Endothelial cell of umbilical vein (primary cell): Measurements from ENCODE around the gene DESI1. TPM values are rescaled to one million over a fixed set of nuclear protein-coding genes. Genes with fewer than 3 reads are reported as not detected.

ENCODE experiments used
- BruUV-seq: library from RNA; stranded (reverse); fragments of 400-500 nt; replicated peaks from 2 replicates; lab custom pipeline; 2021; lab: Mats Ljungman, UMichigan
- CTCF ChIA-PET: fragments of 300-600, 350-600 bp; sonication (Branson Sonifier 250); formaldehyde crosslinking; loops from one replicate; lab custom pipeline; 2021; ENCODE audit warnings: antibody characterized with exemption, inconsistent platforms; lab: Charles Lee
- POLR2A ChIA-PET: fragments of 300-600, 350-600 bp; sonication (Branson Sonifier 250); formaldehyde crosslinking; loops from one replicate; lab custom pipeline; 2021; ENCODE audit warnings: antibody characterized with exemption, inconsistent platforms; lab: Charles Lee
- DNase-seq: peaks from one replicate; pipeline ENCODE4 v3.0.0-alpha.2; 2011; ENCODE audit warnings: low read depth, low spot score
- FAIRE-seq: peaks from 2 replicates; lab custom pipeline; 2011; peaks lifted over from hg19 to GRCh38; lab: Jason Lieb, UNC
- H2AFZ ChIP-seq: 2 replicates; pipeline ENCODE4 v1.6.0; 2012; ENCODE audit warnings: low read depth, low read length, control low read depth, inconsistent platforms
- H3K27ac ChIP-seq: 2 replicates; pipeline ENCODE4 v1.5.1; 2011; ENCODE audit warnings: low read depth, mild to moderate bottlenecking, control low read depth, low read length, moderate library complexity; ENCODE audit not compliant: insufficient read depth
- H3K27me3 ChIP-seq, 2 experiments: 2 replicates each; pipeline versions ENCODE4 v1.6.0 to v1.6.1; 2011; ENCODE audit warnings: low read length in 2 of 2, mixed read lengths in 1 of 2; ENCODE audit not compliant: control insufficient read depth in 2 of 2, insufficient read depth in 2 of 2
- H3K36me3 ChIP-seq, 2 experiments: 2 replicates in 1 of 2; 3 replicates in 1 of 2; pipeline ENCODE4 v1.5.1; 2011; ENCODE audit warnings: low read length in 2 of 2, mild to moderate bottlenecking in 1 of 2, moderate library complexity in 1 of 2; ENCODE audit not compliant: control insufficient read depth in 2 of 2, insufficient read depth in 2 of 2; ENCODE audit errors: extremely low read depth in 1 of 2
- H3K4me1 ChIP-seq: 3 replicates; pipeline ENCODE4 v1.5.1; 2011; ENCODE audit warnings: mild to moderate bottlenecking, low read length; ENCODE audit not compliant: control insufficient read depth, insufficient read depth; ENCODE audit errors: extremely low read depth
- H3K4me2 ChIP-seq: 2 replicates; pipeline ENCODE4 v1.6.1; 2011; ENCODE audit warnings: low read length, control low read depth, mixed read lengths; ENCODE audit not compliant: insufficient read depth
- H3K4me3 ChIP-seq, 3 experiments: fragments of 200-600 bp in 1 of 3; sonication (generic), shearing (Covaris generic) in 1 of 3; replicated peaks in 1 of 3; 2 replicates each; pipeline ENCODE4 v1.5.1; 2011 to 2016; ENCODE audit warnings: control low read depth in 3 of 3, low read length in 3 of 3, mild to moderate bottlenecking in 2 of 3, inconsistent platforms in 1 of 3, low read depth in 1 of 3, moderate library complexity in 1 of 3; ENCODE audit not compliant: insufficient read depth in 1 of 3
- H3K79me2 ChIP-seq: 2 replicates; pipeline ENCODE4 v1.6.0; 2012; ENCODE audit warnings: low read length, inconsistent platforms; ENCODE audit not compliant: control insufficient read depth, insufficient read depth
- H3K9ac ChIP-seq: replicated peaks from 2 replicates; pipeline ENCODE3; 2011; ENCODE audit warnings: low read length, control low read depth; ENCODE audit not compliant: insufficient read depth; ENCODE audit errors: extremely low read depth
- H3K9me1 ChIP-seq: replicated peaks from 3 replicates; pipeline ENCODE4 v1.6.0; 2011; ENCODE audit warnings: mild to moderate bottlenecking, low read length; ENCODE audit not compliant: control insufficient read depth, insufficient read depth; ENCODE audit errors: extremely low read depth
- H3K9me3 ChIP-seq: replicated peaks from 2 replicates; pipeline ENCODE4 v1.5.1; 2012; ENCODE audit warnings: low read length, inconsistent platforms; ENCODE audit not compliant: control insufficient read depth, insufficient read depth
- H4K20me1 ChIP-seq: replicated peaks from 2 replicates; pipeline ENCODE3; 2011; ENCODE audit warnings: mild to moderate bottlenecking, low read length; ENCODE audit not compliant: control insufficient read depth, insufficient read depth; ENCODE audit errors: extremely low read depth
- EZH2 ChIP-seq: IDR thresholded peaks from 2 replicates; pipeline ENCODE4 v1.6.1; 2012; ENCODE audit warnings: borderline replicate concordance, low read depth, mild to moderate bottlenecking, moderate library complexity, low read length, inconsistent platforms; ENCODE audit not compliant: severe bottlenecking
- FOS ChIP-seq: IDR thresholded peaks from 2 replicates; pipeline ENCODE4 v1.6.1; 2011; ENCODE audit warnings: mild to moderate bottlenecking, low read length, moderate library complexity, borderline replicate concordance; ENCODE audit not compliant: insufficient read depth
- GATA2 ChIP-seq: IDR thresholded peaks from 2 replicates; pipeline ENCODE4 v1.7.0; 2011; ENCODE audit warnings: low read depth, mild to moderate bottlenecking, moderate library complexity, mixed read lengths, low read length; ENCODE audit not compliant: insufficient read length, insufficient read depth
- JUN ChIP-seq: IDR thresholded peaks from 2 replicates; pipeline ENCODE4 v1.6.1; 2011; ENCODE audit warnings: borderline replicate concordance, low read depth; ENCODE audit not compliant: insufficient read length, insufficient read depth
- MYC ChIP-seq: IDR thresholded peaks from one replicate; pipeline ENCODE4 v1.6.1; 2011; ENCODE audit warnings: mild to moderate bottlenecking, low read depth, low read length
- POLR2A ChIP-seq: IDR thresholded peaks from 2 replicates; pipeline ENCODE4 v1.6.1; 2012; ENCODE audit warnings: low read depth, mild to moderate bottlenecking, control low read depth, low read length
- POLR2AphosphoS5 ChIP-seq: IDR thresholded peaks from 2 replicates; pipeline ENCODE4 v1.6.1; 2012; ENCODE audit warnings: low read depth, mild to moderate bottlenecking, control low read depth, low read length, moderate library complexity; ENCODE audit not compliant: insufficient read depth
- dilution Hi-C: fragments of 300-500 bp; cut with MboI; formaldehyde crosslinking; loops from one replicate; pipeline ENCODE4 v1.15.0; 2019; ENCODE audit warnings: low sequenced_read_pairs; ENCODE audit not compliant: extremely low pct_ligation_motif_present
- intact Hi-C: fragments of 100-400 bp; cut with micrococcal nuclease; formaldehyde crosslinking; loops from one replicate; pipeline ENCODE4 v1.10.0; 2022
- polyA plus RNA-seq, 4 experiments: library from polyadenylated mRNA; depleted of rRNA in 3 of 4; stranded (reverse) in 3 of 4; unstranded in 1 of 4; fragments of >200 nt; gene quantifications; 2 replicates each; pipeline versions ENCODE4 v1.2.1 to v1.2.3, GENCODE V29; 2011 to 2012; ENCODE audit warnings: missing spikeins in 1 of 4
- total RNA-seq: library from RNA; stranded (reverse); gene quantifications from 2 replicates; pipeline ENCODE4 v1.2.3, GENCODE V29; 2021
- TF ChIP-seq, protein P1 (sequence below), 2 donors: IDR thresholded peaks; 1 replicate in 1 of 2; 2 replicates in 1 of 2; pipeline ENCODE4 v1.5.1; 2011; ENCODE audit warnings: low read length in 2 of 2, mild to moderate bottlenecking in 2 of 2, moderate library complexity in 2 of 2, control low read depth in 1 of 2, inconsistent platforms in 1 of 2, low read depth in 1 of 2; ENCODE audit not compliant: insufficient read depth in 1 of 2; ENCODE audit errors: extremely low read depth in 1 of 2
- TF ChIP-seq, protein P2 (sequence below): IDR thresholded peaks from 2 replicates; pipeline ENCODE4 v1.6.1; 2011; ENCODE audit not compliant: insufficient read depth, insufficient read length

Gene DESI1
- total and polyA plus RNA-seq, 2 donors (not counting 3 experiments of a cell fraction or from before 2014, with no cell fraction given), result 36.8 to 59.1 TPM

DNA sequence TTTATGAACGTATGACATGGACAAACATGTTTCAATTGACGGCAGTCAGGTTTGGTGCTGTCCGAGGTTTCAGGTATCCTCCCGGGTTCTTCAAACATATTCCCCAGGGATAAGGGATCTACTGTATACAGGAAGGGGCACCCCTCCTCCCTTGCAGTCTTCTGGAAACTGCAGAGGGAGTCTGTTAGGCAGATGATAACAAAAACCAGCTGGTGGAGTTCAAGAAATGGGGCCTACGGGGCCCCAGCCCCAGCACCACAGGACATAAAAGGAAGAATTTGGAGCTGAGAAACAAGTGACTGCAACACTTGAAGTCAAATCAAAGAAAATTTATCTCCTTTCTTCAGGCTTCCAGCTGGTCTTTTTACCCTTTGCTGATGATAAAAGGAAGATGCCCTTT lies 35.7 kb upstream of the DESI1 start:
- peaks cover 46 to 48% of the 10 kb centered on the region in 2 experiments for H3K36me3 ChIP-seq
- H3K4me2 ChIP-seq, result no peak overlapping the region
- DNase-seq (no peak), FAIRE-seq (no peak)
- no peaks in the 10 kb centered on the region for H3K9me3 ChIP-seq
- H2AFZ ChIP-seq, result no peak overlapping the region
- H3K27me3 ChIP-seq, result no peaks in the 10 kb centered on the region
- ChIA-PET POLR2A (no interaction called here), CTCF (no interaction called here)
- peaks cover 2% of the 10 kb centered on the region for H3K79me2 ChIP-seq
- intact Hi-C loops (no loop called here), dilution Hi-C loops (no loop called here)
- no peaks in the 10 kb centered on the region for H3K4me1 ChIP-seq
- no peaks in the 10 kb centered on the region for H4K20me1 ChIP-seq
- no peak overlapping the region for H3K4me3 ChIP-seq
- TF ChIP-seq EZH2 (no peak), GATA2 (no peak), POLR2AphosphoS5 (no peak), JUN (no peak), POLR2A (no peak)
- TF ChIP-seq, protein P1, sequence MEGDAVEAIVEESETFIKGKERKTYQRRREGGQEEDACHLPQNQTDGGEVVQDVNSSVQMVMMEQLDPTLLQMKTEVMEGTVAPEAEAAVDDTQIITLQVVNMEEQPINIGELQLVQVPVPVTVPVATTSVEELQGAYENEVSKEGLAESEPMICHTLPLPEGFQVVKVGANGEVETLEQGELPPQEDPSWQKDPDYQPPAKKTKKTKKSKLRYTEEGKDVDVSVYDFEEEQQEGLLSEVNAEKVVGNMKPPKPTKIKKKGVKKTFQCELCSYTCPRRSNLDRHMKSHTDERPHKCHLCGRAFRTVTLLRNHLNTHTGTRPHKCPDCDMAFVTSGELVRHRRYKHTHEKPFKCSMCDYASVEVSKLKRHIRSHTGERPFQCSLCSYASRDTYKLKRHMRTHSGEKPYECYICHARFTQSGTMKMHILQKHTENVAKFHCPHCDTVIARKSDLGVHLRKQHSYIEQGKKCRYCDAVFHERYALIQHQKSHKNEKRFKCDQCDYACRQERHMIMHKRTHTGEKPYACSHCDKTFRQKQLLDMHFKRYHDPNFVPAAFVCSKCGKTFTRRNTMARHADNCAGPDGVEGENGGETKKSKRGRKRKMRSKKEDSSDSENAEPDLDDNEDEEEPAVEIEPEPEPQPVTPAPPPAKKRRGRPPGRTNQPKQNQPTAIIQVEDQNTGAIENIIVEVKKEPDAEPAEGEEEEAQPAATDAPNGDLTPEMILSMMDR (IDR thresholded peaks at IDR 0.05; ENCODE audit: extremely low read depth in 1 of 2, insufficient read depth in 1 of 2, low read depth in 1 of 2, low read length in 2 of 2), result no peak
- no TSS peak for BruUV-seq
- H3K9ac ChIP-seq, result no peak overlapping the region
- no peaks in the 10 kb centered on the region for H3K9me1 ChIP-seq
- no peak overlapping the region for H3K27ac ChIP-seq

DNA sequence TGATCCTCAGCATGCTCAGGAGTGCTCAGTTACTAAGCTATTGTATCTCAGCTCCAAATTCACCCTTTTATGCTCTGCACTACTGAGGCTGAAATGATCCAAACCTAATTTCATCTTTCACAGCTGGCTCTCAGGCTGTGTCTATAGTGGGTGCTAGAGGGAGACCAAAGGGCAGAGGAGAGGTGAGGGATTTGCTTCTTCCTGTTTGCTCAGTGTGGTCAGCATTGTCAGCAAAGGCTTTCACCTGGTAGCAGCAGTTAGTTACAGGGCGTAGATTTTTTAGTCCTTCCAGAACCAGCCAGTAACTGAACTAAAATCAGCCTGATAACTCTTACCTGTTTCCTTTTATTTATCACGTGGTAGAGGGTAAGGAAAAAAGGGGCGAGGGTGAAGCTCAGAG lies 33.5 kb upstream of the DESI1 start:
- FAIRE-seq (no peak), DNase-seq (no peak)
- H3K4me3 ChIP-seq, result no peak overlapping the region
- no peaks in the 10 kb centered on the region for H4K20me1 ChIP-seq
- BruUV-seq, result no TSS peak
- no peaks in the 10 kb centered on the region for H3K4me1 ChIP-seq
- ChIA-PET CTCF (interaction anchor here (1.3 to 1.7 kb wide), 2 partner anchors 9 to 13 kb away, joined by 5 read pairs; no protein-coding TSS in a partner anchor), POLR2A (no interaction called here)
- no peaks in the 10 kb centered on the region for H3K9me1 ChIP-seq
- TF ChIP-seq FOS (no peak), POLR2A (no peak), POLR2AphosphoS5 (no peak), EZH2 (no peak), GATA2 (no peak), MYC (no peak), JUN (no peak)
- TF ChIP-seq, protein P1 (IDR thresholded peaks at IDR 0.05; ENCODE audit: extremely low read depth in 1 of 2, insufficient read depth in 1 of 2, low read depth in 1 of 2, low read length in 2 of 2), result no peak
- TF ChIP-seq, protein P2, sequence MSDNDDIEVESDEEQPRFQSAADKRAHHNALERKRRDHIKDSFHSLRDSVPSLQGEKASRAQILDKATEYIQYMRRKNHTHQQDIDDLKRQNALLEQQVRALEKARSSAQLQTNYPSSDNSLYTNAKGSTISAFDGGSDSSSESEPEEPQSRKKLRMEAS, result no peak
- no peak overlapping the region for H3K4me2 ChIP-seq
- no peak overlapping the region for H2AFZ ChIP-seq
- peaks cover 33 to 49% of the 10 kb centered on the region in 2 experiments for H3K36me3 ChIP-seq
- H3K27me3 ChIP-seq, result no peaks in the 10 kb centered on the region
- dilution Hi-C loops (no loop called here), intact Hi-C loops (no loop called here)
- no peaks in the 10 kb centered on the region for H3K9me3 ChIP-seq
- no peak overlapping the region for H3K27ac ChIP-seq
- peaks cover 2% of the 10 kb centered on the region for H3K79me2 ChIP-seq
- H3K9ac ChIP-seq, result no peak overlapping the region
